Measurements from ENCODE around the gene NOP9.

DNA sequence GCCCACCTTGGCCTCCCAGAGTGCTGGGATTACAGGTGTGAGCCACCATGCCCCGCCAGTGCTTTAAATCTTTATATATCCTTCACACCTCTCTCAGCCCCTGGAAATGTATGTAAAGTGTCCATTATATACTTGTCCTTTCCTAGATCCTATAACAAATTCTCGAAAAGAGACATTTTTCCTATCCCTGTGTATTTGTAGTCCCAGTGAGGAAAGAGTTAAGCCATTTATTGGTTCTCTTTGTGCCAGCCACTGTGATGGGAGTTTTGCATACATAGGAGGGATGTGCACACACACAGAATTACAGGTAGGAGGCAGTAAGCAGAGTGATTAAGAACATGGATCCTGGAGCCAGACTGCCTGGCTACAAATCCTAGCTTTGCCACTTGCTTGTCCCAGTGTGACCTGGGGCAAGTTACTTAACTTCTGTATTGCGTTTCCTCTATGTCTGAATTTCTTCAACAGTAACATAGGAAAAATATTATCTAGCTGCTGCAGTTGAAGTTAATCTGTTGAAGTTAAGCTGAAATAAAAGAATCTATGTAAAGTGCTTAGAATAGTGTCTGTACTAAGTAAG is 26.1 kb upstream of the NOP9 start:
- TF ChIP-seq, protein P1, sequence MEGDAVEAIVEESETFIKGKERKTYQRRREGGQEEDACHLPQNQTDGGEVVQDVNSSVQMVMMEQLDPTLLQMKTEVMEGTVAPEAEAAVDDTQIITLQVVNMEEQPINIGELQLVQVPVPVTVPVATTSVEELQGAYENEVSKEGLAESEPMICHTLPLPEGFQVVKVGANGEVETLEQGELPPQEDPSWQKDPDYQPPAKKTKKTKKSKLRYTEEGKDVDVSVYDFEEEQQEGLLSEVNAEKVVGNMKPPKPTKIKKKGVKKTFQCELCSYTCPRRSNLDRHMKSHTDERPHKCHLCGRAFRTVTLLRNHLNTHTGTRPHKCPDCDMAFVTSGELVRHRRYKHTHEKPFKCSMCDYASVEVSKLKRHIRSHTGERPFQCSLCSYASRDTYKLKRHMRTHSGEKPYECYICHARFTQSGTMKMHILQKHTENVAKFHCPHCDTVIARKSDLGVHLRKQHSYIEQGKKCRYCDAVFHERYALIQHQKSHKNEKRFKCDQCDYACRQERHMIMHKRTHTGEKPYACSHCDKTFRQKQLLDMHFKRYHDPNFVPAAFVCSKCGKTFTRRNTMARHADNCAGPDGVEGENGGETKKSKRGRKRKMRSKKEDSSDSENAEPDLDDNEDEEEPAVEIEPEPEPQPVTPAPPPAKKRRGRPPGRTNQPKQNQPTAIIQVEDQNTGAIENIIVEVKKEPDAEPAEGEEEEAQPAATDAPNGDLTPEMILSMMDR (IDR thresholded peaks at IDR 0.05): no peak
- TF ChIP-seq POLR2AphosphoS5 (IDR thresholded peaks at IDR 0.05): no peak
- no peak for TF ChIP-seq POLR2A (IDR thresholded peaks at IDR 0.05; ENCODE audit: low read depth)
- TF ChIP-seq EP300 (IDR thresholded peaks at IDR 0.05): no peak

Data from esophagus muscularis mucosa (tissue), 4 donors.